Measurements from ENCODE around the gene BIN1.

The BIN1 gene

GRCh38 chr2:127011231-127011661 lies 95.7 kb downstream of the BIN1 start:
- TF ChIP-seq SIN3A (IDR thresholded peaks at IDR 0.05; ENCODE audit: borderline replicate concordance, insufficient read depth, low read length) (no peak), FOXP2 (optimal IDR thresholded peaks at IDR 0.05; ENCODE audit: borderline replicate concordance, extremely low read depth, extremely low read length, insufficient read depth) (no peak), POLR2AphosphoS5 (IDR thresholded peaks at IDR 0.05; ENCODE audit: low read depth, low read length) (no peak), TAF1 (IDR thresholded peaks at IDR 0.05; ENCODE audit: borderline replicate concordance, insufficient read depth, low read length) (no peak)
- TF ChIP-seq, protein P1, sequence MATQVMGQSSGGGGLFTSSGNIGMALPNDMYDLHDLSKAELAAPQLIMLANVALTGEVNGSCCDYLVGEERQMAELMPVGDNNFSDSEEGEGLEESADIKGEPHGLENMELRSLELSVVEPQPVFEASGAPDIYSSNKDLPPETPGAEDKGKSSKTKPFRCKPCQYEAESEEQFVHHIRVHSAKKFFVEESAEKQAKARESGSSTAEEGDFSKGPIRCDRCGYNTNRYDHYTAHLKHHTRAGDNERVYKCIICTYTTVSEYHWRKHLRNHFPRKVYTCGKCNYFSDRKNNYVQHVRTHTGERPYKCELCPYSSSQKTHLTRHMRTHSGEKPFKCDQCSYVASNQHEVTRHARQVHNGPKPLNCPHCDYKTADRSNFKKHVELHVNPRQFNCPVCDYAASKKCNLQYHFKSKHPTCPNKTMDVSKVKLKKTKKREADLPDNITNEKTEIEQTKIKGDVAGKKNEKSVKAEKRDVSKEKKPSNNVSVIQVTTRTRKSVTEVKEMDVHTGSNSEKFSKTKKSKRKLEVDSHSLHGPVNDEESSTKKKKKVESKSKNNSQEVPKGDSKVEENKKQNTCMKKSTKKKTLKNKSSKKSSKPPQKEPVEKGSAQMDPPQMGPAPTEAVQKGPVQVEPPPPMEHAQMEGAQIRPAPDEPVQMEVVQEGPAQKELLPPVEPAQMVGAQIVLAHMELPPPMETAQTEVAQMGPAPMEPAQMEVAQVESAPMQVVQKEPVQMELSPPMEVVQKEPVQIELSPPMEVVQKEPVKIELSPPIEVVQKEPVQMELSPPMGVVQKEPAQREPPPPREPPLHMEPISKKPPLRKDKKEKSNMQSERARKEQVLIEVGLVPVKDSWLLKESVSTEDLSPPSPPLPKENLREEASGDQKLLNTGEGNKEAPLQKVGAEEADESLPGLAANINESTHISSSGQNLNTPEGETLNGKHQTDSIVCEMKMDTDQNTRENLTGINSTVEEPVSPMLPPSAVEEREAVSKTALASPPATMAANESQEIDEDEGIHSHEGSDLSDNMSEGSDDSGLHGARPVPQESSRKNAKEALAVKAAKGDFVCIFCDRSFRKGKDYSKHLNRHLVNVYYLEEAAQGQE (IDR thresholded peaks at IDR 0.05; ENCODE audit: insufficient read depth in 1 of 2, low read depth in 2 of 2, low read length in 2 of 2), result no peak

DNA sequence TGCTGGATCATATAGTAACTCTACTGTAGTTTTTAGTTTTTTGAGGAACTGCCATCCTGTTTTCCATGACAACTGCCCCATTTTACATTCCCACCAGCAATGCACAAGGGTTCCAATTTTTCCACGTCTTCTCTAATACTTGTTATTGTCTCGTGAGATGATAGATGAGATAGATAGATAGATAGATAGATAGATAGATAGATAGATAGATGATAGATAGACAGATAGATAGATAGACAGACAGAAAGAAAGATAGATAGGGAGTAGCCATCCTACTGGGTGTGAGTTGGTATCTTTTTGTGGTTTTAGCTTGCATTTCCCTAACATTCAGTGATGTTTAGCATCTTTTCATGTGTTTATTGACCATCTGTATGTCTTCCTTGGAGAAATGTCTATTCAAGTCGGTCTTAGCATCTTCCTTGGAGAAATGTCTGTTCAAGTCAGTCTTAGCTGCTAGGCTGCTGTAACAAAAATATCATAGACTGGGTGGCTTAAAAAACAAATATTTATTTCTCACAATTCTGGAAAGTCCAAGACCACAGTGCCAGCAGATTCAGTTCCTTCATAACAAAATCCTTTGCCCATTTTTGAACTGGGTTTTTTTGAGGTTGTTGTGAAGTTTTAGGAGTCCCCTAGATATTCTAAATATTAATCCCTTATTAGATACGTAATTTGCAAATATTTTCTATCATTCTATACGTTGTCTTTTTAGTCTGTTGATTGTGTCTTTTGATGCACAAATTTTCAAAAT lies 98.5 kb downstream of the BIN1 start:
- TF ChIP-seq TAF1 (IDR thresholded peaks at IDR 0.05; ENCODE audit: borderline replicate concordance, insufficient read depth, low read length) (no peak), POLR2AphosphoS5 (IDR thresholded peaks at IDR 0.05; ENCODE audit: low read depth, low read length) (no peak), SIN3A (IDR thresholded peaks at IDR 0.05; ENCODE audit: borderline replicate concordance, insufficient read depth, low read length) (no peak), FOXP2 (optimal IDR thresholded peaks at IDR 0.05; ENCODE audit: borderline replicate concordance, extremely low read depth, extremely low read length, insufficient read depth) (no peak)
- TF ChIP-seq, protein P1 (IDR thresholded peaks at IDR 0.05; ENCODE audit: insufficient read depth in 1 of 2, low read depth in 2 of 2, low read length in 2 of 2), result no peak

DNA sequence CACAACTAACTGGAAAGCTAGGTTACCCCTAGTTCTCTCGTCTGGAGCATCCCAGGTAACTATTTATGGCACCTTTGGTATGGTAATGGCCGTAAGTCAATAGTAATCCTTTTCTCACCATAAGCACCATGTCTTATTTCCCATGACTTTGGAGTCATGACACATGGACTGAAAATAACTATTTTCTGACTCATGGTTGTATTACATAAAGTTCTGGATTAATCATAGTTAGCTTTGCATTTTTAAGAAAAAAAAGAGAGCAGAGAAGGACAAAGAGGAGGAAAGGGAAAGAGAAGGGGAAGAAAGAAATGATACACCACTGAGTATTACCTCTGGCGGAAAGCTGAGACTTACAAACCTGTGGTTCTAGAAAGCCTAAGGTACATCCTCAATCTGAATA lies 99.3 kb downstream of the BIN1 start:
- TF ChIP-seq FOXP2 (optimal IDR thresholded peaks at IDR 0.05; ENCODE audit: borderline replicate concordance, extremely low read depth, extremely low read length, insufficient read depth) (no peak), SIN3A (IDR thresholded peaks at IDR 0.05; ENCODE audit: borderline replicate concordance, insufficient read depth, low read length) (no peak), TAF1 (IDR thresholded peaks at IDR 0.05; ENCODE audit: borderline replicate concordance, insufficient read depth, low read length) (no peak), POLR2AphosphoS5 (IDR thresholded peaks at IDR 0.05; ENCODE audit: low read depth, low read length) (no peak)
- TF ChIP-seq, protein P1 (IDR thresholded peaks at IDR 0.05; ENCODE audit: insufficient read depth in 1 of 2, low read depth in 2 of 2, low read length in 2 of 2), result no peak

DNA sequence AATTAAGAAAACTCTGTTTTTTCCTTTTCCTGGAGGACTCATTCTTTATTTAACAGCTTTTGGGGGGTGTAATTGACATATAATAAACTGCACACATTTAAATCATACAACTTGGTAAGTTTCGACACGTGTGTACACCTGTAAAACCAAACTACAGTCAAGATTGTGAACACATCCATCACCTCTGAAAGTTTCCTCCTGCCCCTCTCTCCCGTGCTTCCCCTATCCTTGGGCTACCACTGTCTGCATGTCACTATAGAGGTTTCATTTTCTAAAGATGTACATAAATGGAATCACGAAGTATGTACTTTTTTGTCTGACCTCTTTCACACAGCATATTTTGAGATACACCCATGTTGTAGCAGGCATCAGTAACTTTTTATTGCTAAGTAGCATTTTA lies 100.0 kb downstream of the BIN1 start:
- TF ChIP-seq, protein P1 (IDR thresholded peaks at IDR 0.05; ENCODE audit: insufficient read depth in 1 of 2, low read depth in 2 of 2, low read length in 2 of 2), result no peak
- TF ChIP-seq POLR2AphosphoS5 (IDR thresholded peaks at IDR 0.05; ENCODE audit: low read depth, low read length) (no peak), TAF1 (IDR thresholded peaks at IDR 0.05; ENCODE audit: borderline replicate concordance, insufficient read depth, low read length) (no peak), FOXP2 (optimal IDR thresholded peaks at IDR 0.05; ENCODE audit: borderline replicate concordance, extremely low read depth, extremely low read length, insufficient read depth) (no peak), SIN3A (IDR thresholded peaks at IDR 0.05; ENCODE audit: borderline replicate concordance, insufficient read depth, low read length) (no peak)

Measured in PFSK-1 (cell line).